ENCODE measurements around the gene GFOD1.

Gene GFOD1

GRCh38 chr6:13487122-13488014 lies at the start of gene GFOD1:
GFOD1 (minus strand) TSS chr6:13487600; CDS start chr6:13486890, 710 bp downstream.
- DNase-seq (ENCODE audit: low read depth): peak; percentile 61

GRCh38 chr6:13536796-13537526 lies 49.6 kb upstream of the GFOD1 start:
- DNase-seq (ENCODE audit: low read depth): no peak

- DNase-seq (ENCODE audit: low read depth): no peak
Measured at GRCh38 chr6:13535306-13535705, 47.9 kb upstream of the GFOD1 start.

GRCh38 chr6:13534536-13534935 lies 47.1 kb upstream of the GFOD1 start:
- no peak for DNase-seq (ENCODE audit: low read depth)

GRCh38 chr6:13531956-13532355 lies 44.6 kb upstream of the GFOD1 start:
- DNase-seq (ENCODE audit: low read depth): no peak

- DNase-seq (ENCODE audit: low read depth): no peak
Measured at GRCh38 chr6:13528777-13529343, 41.5 kb upstream of the GFOD1 start.

- no peak for DNase-seq (ENCODE audit: low read depth)
Measured at GRCh38 chr6:13528232-13528631, 40.8 kb upstream of the GFOD1 start.

- DNase-seq (ENCODE audit: low read depth): peak; percentile 24
Measured at GRCh38 chr6:13527671-13528056, 40.3 kb upstream of the GFOD1 start.

GRCh38 chr6:13526727-13527670 lies 39.6 kb upstream of the GFOD1 start:
- peak; percentile 52 for DNase-seq (ENCODE audit: low read depth)

- no peak for DNase-seq (ENCODE audit: low read depth)
Measured at GRCh38 chr6:13526357-13526726, 38.9 kb upstream of the GFOD1 start.

- no peak for DNase-seq (ENCODE audit: low read depth)
Measured at GRCh38 chr6:13524801-13525508, 37.6 kb upstream of the GFOD1 start.

- DNase-seq (ENCODE audit: low read depth): no peak
Measured at GRCh38 chr6:13523826-13524622, 36.6 kb upstream of the GFOD1 start.

- no peak for DNase-seq (ENCODE audit: low read depth)
Measured at GRCh38 chr6:13522656-13523055, 35.3 kb upstream of the GFOD1 start.

- DNase-seq (ENCODE audit: low read depth): no peak
Measured at GRCh38 chr6:13519839-13520238, 32.4 kb upstream of the GFOD1 start.

GRCh38 chr6:13517116-13517515 lies 29.7 kb upstream of the GFOD1 start:
- DNase-seq (ENCODE audit: low read depth): no peak

GRCh38 chr6:13515912-13516311 lies 28.5 kb upstream of the GFOD1 start:
- DNase-seq (ENCODE audit: low read depth): no peak

- DNase-seq (ENCODE audit: low read depth): no peak
Measured at GRCh38 chr6:13513626-13514502, 26.5 kb upstream of the GFOD1 start.

- no peak for DNase-seq (ENCODE audit: low read depth)
Measured at GRCh38 chr6:13512900-13513299, 25.5 kb upstream of the GFOD1 start.
